Coronary artery (tissue), 2 donors: ENCODE data around the gene FHIT.
"Not testable (repeated sequence)": the region's sequence is repeated elsewhere in the genome, so short reads cannot be mapped to it uniquely, and the experiment has no call there.

Experiments
- DNase-seq: peaks from one replicate; pipeline ENCODE4 v3.0.0-alpha.2; 2017; ENCODE audit warnings: low spot score
- H3K27ac ChIP-seq, 2 donors: fragments of 200-600 bp; sonication (generic); one replicate each; pipeline ENCODE4 v1.5.1; 2016 to 2019
- H3K4me3 ChIP-seq: fragments of 200-600 bp; sonication (generic); 2 replicates; pipeline ENCODE4 v1.5.1; 2016; ENCODE audit warnings: mild to moderate bottlenecking, moderate library complexity
- CTCF ChIP-seq: fragments of 200-600 bp; sonication (generic); IDR thresholded peaks from one replicate; pipeline ENCODE4 v1.5.1; 2019; ENCODE audit warnings: antibody characterized with exemption

The FHIT gene

DNA sequence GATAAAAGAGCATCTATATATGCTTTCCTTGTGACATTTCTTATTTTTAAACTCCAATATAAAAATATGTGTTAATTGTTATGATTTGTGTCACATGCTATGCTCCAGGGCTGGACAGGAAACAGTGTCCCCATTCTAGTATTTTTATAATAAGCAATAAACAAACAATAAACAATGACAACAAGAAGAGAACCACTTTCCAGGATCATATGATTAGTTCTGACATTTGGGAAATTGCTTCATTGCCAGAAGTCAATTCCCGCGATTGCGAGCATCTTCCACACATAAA lies 260.9 kb downstream of the FHIT start:
- Histone ChIP-seq H3K27ac (no peak overlapping the region), H3K4me3 (no peak overlapping the region)
- no peak for DNase-seq
- no peak for TF ChIP-seq CTCF

- no peak for DNase-seq
- no peak for TF ChIP-seq CTCF
- Histone ChIP-seq H3K4me3 (no peak overlapping the region), H3K27ac (no peak overlapping the region)
Observed at GRCh38 chr3:60989626-60990441, 261.4 kb downstream of the FHIT start.

- DNase-seq, H3K27ac ChIP-seq, H3K4me3 ChIP-seq: not testable (repeated sequence)
Observed at GRCh38 chr3:60987191-60987590, 264.1 kb downstream of the FHIT start.

DNA sequence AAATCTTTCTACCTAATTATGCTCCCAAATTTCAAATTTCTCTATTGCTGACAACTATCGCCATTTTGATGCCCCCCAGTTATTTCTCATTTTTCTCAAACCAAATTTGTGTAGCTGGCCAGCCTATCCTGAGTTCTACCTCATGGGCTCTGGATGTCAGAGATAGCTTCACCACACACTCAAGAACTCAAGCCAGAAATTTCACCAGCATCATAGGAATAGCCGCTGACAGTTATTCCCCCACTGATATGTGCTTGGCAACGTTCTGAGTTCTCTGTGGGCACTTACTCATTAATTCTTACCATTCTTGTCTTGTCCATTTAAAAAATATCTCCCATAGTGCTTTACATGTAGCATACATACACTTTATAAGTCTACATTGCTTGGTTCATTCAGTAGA lies 264.7 kb downstream of the FHIT start:
- no peak for DNase-seq
- Histone ChIP-seq H3K27ac (no peak overlapping the region), H3K4me3 (no peak overlapping the region)
- TF ChIP-seq CTCF = no peak

DNA sequence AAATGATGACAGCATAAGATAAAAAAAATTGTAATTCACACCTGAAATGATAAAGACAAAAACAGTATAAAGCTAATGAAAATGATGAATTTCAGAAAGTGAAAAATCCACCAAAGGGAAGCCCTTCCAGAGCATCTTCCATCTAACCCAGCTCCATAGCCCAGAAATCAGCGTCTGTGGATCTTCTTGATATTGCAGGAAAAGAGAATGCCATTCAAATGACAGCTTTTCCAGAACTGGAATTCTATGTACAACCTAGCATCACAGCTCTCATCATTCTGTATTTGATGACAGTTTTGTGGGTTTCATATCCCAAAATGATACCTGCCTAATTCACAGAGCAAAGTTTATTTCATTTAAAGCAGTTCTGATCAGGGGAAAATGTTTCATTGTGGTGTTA lies 267.3 kb downstream of the FHIT start:
- DNase-seq = no peak
- TF ChIP-seq CTCF = no peak
- Histone ChIP-seq H3K27ac (no peak overlapping the region), H3K4me3 (no peak overlapping the region)

- DNase-seq = no peak
- Histone ChIP-seq H3K4me3 (no peak overlapping the region), H3K27ac (no peak overlapping the region)
- TF ChIP-seq CTCF = no peak
Observed at GRCh38 chr3:60980342-60980692, 270.9 kb downstream of the FHIT start.

DNA sequence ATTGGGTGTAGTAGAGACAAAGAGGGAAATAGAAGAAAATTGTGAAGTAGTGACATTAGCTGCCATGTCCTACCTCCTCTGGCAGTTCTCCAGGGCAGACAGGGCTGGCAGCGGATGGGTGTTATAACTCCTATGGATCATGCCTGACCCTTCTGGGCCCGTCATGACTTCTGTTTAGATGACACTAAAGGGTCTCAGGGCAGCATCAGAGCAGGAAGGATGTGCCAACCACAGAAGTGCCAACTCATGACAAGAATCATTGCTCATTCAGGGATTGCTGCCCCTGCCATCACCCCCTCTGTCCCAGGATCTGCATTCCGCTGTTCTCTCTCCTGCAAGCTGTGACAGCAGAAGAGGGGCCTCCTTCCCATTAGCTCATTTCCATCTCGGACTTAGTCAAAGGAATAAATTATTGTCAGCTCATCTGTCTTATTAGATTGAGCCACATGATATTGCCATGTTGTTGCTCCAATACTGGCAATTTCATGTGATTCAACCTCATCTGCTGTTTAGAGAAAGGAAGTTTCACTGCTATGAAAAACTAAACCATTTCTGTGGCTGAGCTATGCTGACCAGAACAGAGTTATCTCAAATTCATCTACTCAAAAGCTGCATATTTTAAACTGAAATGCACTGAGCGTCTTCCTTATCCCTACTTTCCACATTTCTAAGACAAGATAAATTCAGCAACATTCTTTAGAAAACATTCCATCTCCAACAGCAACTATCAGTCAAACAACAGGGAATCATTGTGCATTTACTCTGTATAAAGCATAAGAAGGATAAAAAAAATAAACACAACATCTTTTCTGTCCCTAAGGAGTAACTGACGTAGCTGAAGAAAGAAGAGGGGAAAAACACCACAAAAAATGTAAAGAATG lies 271.6 kb downstream of the FHIT start:
- DNase-seq = no peak
- Histone ChIP-seq H3K4me3 (no peak overlapping the region), H3K27ac (no peak overlapping the region)
- no peak for TF ChIP-seq CTCF
